Right hindlimb (tissue), 1 donor: ENCODE results near the gene MEPCE.
A peak's percentile ranks its signal among the peaks of the same experiment; 100 is the strongest.

Experiments
- DNase-seq: peaks from one replicate; pipeline ENCODE4 v3.0.0-alpha.2; 2018

MEPCE gene

DNA sequence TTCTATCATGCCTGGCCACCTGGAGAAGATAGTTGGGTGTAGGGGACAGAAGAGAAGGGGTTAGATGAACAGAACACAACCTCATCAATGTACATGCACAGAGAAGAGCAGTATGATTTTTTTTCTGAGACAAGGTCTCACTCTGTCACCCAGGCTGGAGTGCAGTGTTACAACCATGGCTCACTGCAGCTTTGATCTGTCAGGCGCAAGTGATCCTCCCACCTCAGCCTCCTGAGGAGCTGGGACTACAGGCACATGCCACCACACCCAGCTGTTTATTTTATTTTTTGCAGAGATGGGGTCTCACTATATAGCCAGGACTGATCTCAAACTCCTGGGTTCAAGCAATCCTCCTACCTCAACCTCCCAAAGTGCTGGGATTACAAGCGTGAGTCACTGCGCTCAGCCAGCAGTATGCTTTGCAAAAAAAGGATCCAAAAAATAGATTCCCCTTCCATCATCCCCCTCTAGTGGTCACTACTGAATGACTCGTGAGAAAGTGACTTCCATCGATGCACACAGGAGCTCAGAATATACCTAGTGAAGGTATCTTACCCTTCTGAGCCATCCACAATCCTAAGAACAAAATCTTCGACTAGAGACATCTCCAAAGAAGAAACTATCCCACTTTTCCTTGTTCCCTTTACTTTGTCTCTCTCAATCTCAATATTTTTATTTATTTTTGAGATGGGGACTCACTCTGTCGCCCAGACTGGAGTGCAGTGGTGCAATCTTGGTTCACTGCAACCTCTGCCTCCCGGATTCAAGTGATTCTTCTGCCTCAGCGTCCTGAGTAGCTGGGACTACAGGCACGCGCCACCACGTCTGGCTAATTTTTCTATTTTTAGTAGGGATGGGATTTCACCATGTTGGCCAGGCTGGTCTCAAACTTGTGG, 22.1 kb upstream of the MEPCE start:
- no peak for DNase-seq

GRCh38 chr7:100411101-100411500, 18.5 kb upstream of the MEPCE start:
- DNase-seq, result no peak

GRCh38 chr7:100413346-100413745, 16.3 kb upstream of the MEPCE start:
- DNase-seq, result no peak

GRCh38 chr7:100413889-100414288, 15.7 kb upstream of the MEPCE start:
- no peak for DNase-seq

- no peak for DNase-seq
Measured at GRCh38 chr7:100415448-100415847, 14.2 kb upstream of the MEPCE start.

DNA sequence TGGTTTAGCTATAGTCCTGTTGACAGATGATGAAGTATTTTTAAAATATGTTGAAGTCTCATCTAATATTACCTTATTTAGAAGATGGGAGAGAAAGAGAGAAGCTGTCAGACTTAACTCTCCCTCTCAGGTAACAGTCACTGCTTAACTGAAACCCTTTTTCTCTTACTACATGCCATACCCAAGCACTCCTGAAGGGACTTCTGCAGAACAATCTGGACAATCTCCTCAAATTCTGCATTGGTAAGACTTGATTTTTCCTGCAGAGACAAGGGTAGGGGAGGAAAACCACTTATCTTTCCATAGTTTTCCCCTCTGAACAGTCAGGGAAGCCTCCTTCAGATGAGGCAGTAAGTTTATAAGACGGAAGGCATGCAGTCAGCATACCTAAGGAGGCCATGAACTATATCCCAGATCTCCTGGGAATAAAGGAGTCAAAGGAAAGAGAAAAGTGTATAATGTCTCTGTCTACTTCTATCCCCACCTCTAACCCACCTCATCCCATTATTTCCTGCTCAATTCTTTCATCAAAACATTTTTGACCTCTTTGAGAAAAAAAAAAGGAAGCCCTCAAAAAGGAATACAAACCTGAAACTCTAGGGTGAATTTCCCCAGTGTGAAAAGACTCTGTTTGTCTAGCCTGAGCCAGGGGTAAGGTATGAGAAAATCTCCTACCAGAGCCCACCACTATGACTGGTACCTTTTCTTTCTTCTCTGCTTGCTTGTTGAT, 10.5 kb upstream of the MEPCE start:
- DNase-seq, result no peak

DNA sequence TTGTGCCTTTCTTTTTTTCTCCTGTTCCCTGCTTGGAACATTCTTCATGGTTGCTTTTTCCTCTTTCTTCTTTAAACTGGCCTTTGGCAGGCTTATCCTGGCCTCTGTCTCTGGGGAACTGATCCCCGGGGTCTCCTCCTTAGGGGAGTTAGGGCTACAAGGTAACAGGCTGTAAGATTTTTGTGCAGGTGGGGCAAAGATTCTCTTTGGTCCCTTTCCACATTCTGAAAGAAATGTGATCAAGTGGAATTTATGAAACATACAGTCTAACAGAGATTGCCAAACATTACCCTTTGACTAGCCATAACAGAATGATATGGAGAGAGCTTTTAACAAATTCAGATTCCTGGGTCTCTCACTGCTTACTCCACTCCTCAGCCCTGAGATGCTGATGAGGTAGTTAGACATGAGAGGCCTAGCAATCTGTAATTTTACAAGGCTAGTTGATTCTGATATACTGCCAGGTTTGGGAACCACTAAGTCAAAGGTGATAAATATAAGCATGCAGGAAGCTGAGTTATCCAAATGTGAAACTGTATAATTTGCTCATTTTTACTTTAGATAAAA, 9.9 kb upstream of the MEPCE start:
- no peak for DNase-seq

DNA sequence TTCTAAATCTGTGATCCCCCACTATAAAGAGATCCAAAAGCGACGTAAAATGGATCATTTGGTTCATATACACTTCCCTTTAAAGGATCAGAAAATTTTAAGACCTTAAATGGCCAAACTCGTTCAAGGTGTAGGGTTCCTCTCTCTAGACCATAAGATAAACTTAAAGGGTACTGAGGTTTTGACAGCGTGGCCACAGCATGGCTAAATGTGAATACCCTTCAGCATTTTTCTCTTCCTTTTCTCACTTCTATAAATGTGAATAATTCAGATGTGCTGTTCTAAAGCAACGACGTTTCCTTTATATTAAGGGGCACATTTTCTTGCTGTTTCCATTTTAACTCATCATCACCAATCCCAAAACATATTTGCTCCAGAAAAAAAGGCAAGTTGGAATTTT, 6.3 kb upstream of the MEPCE start:
- no peak for DNase-seq

- no peak for DNase-seq
Measured at GRCh38 chr7:100425347-100425746, 4.3 kb upstream of the MEPCE start.

GRCh38 chr7:100426516-100426915, 3.1 kb upstream of the MEPCE start:
- DNase-seq, result no peak

DNA sequence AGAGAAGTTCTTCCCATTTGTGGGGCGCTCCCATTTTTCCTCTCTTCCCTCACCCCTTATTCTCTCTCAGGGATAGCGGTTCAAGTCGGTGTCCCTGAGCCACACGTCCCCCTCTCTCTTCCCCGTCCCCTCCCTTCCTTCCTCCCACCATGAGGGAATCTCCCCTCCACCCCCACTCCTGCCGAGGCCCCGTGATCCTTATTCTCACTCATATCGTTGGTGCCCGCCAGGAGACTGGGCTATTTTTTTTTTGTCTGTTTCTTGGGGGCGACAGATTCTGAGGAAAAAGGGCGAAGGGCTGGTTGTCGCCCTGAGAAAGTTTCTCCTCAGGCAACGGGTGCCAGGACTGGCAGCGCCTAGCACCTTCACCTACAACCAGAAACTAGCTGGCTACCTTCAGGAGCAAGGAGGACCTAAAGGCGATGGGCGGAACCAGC, 1.9 kb upstream of the MEPCE start:
- no peak for DNase-seq

GRCh38 chr7:100428199-100428966, 1.2 kb upstream of the MEPCE start, which contains the start of gene ZCWPW1:
Gene ZCWPW1, minus strand, starts transcription at chr7:100428703. Its CDS starts 8,054 bp downstream, at chr7:100420649.
- peak; percentile 97 for DNase-seq

GRCh38 chr7:100428967-100429636, 529 bp upstream of the MEPCE start:
- DNase-seq, result peak; percentile 100

DNA sequence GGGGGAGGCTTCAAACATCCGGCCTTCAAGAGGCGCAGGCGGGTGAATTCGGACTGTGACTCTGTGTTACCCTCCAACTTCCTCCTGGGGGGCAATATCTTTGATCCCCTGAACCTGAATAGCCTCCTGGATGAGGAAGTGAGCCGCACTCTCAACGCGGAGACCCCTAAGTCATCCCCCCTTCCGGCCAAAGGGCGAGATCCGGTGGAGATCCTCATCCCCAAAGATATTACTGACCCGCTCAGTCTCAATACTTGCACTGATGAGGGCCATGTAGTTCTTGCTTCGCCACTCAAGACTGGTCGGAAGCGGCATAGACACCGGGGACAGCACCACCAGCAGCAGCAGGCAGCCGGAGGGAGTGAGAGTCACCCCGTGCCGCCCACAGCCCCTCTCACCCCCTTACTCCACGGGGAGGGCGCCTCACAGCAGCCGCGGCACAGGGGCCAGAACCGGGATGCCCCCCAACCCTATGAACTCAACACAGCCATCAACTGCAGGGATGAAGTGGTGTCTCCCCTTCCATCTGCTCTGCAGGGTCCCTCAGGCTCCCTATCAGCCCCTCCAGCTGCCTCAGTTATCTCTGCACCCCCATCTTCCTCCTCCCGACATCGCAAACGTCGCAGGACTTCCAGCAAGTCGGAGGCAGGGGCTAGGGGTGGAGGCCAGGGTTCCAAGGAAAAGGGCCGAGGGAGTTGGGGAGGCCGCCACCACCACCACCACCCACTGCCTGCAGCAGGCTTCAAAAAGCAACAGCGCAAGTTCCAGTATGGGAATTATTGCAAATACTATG, 1.1 kb downstream of the MEPCE start:
- peak; percentile 51 for DNase-seq

DNA sequence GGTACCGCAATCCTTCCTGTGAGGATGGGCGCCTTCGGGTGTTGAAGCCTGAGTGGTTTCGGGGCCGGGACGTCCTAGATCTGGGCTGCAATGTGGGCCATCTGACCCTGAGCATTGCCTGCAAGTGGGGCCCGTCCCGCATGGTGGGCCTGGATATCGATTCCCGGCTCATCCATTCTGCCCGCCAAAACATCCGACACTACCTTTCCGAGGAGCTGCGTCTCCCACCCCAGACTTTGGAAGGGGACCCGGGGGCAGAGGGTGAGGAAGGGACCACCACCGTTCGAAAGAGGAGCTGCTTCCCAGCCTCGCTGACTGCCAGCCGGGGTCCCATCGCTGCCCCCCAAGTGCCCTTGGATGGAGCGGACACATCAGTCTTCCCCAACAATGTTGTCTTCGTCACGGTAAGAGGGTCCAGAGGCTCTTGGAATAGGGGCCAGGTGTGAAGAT, 1.7 kb downstream of the MEPCE start:
- DNase-seq, result no peak

GRCh38 chr7:100432053-100432452, 2.4 kb downstream of the MEPCE start:
- DNase-seq, result no peak

DNA sequence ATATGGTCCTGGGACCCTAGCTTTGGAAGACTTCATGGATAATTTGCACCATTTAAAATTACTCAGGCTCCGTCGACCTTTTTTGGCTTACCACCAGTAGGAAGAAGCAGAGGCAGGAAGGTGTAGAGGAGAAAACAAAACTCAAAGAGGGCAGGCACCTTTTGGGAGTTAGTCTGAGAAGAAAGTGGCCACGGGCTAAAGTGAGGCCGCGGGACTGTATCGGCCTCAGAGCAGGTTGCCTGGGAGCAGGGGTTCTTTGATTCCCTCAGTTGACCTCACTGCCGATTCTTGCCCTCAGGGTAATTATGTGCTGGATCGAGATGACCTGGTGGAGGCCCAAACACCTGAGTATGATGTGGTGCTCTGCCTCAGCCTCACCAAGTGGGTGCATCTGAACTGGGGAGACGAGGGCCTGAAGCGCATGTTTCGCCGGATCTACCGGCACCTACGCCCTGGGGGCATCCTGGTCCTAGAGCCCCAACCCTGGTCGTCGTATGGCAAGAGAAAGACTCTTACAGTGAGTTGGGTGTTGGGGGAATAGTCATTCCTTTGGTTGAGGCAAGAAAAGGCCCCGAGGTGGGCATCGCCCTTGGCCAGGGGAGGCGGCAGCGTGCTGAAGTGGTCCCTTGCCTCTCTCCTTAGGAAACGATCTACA, 3.1 kb downstream of the MEPCE start:
- no peak for DNase-seq

GRCh38 chr7:100433276-100433591, 3.6 kb downstream of the MEPCE start:
- DNase-seq, result no peak

- DNase-seq, result no peak
Measured at GRCh38 chr7:100433592-100434296, 4.1 kb downstream of the MEPCE start.
